H9 (cell line): ENCODE results near the gene LDHAL6B. TPM values are rescaled to one million over a fixed set of nuclear protein-coding genes. Genes with fewer than 3 reads are reported as not detected.

Experiments
- DNase-seq: peaks from one replicate; pipeline ENCODE4 v3.0.0-alpha.2; 2017
- H2AFZ ChIP-seq: one replicate; pipeline ENCODE4 v1.6.1; 2013; ENCODE audit warnings: mild to moderate bottlenecking, low read length, control low read depth, moderate library complexity
- H2AK5ac ChIP-seq: 2 replicates; pipeline ENCODE4 v1.6.1; 2013; ENCODE audit warnings: low read length, control low read depth, mixed read lengths; ENCODE audit not compliant: insufficient read length
- H2BK120ac ChIP-seq: one replicate; pipeline ENCODE4 v1.6.1; 2013; ENCODE audit warnings: low read depth, mild to moderate bottlenecking, low read length, control low read depth, inconsistent platforms; ENCODE audit not compliant: poor library complexity, severe bottlenecking
- H2BK12ac ChIP-seq: 2 replicates; pipeline ENCODE4 v1.6.1; 2013; ENCODE audit warnings: low read length, control low read depth, mixed read lengths, low read depth; ENCODE audit not compliant: insufficient read length
- H2BK15ac ChIP-seq: 2 replicates; pipeline ENCODE4 v1.6.1; 2013; ENCODE audit warnings: low read depth, low read length, control low read depth
- H2BK20ac ChIP-seq: one replicate; pipeline ENCODE4 v1.6.1; 2013; ENCODE audit warnings: low read depth, mild to moderate bottlenecking, low read length, control low read depth, inconsistent platforms; ENCODE audit not compliant: poor library complexity, severe bottlenecking
- H2BK5ac ChIP-seq: 2 replicates; pipeline ENCODE4 v1.6.1; 2013; ENCODE audit warnings: low read length, control low read depth, mixed read lengths; ENCODE audit not compliant: insufficient read length
- H3K14ac ChIP-seq: 2 replicates; pipeline ENCODE4 v1.6.1; 2013; ENCODE audit warnings: low read length, control low read depth; ENCODE audit not compliant: insufficient read depth
- H3K18ac ChIP-seq: 2 replicates; pipeline ENCODE4 v1.6.1; 2013; ENCODE audit warnings: low read depth, mild to moderate bottlenecking, mixed read lengths, low read length, control low read depth; ENCODE audit not compliant: insufficient read length
- H3K23ac ChIP-seq: 2 replicates; pipeline ENCODE4 v1.6.1; 2013; ENCODE audit warnings: low read length, control low read depth, mixed read lengths, low read depth; ENCODE audit not compliant: insufficient read length
- H3K23me2 ChIP-seq: 2 replicates; pipeline ENCODE4 v1.6.1; 2013; ENCODE audit warnings: low read depth, mild to moderate bottlenecking, mixed read lengths, low read length, control low read depth; ENCODE audit not compliant: insufficient read length, poor library complexity, severe bottlenecking
- H3K27ac ChIP-seq: 2 replicates; pipeline ENCODE4 v1.5.1; 2013; ENCODE audit warnings: low read length, control low read depth, mixed read lengths, low read depth; ENCODE audit not compliant: insufficient read length
- H3K27me3 ChIP-seq: 2 replicates; pipeline ENCODE4 v1.6.1; 2013; ENCODE audit warnings: low read length, control low read depth, inconsistent platforms; ENCODE audit not compliant: insufficient read depth
- H3K4ac ChIP-seq: 2 replicates; pipeline ENCODE4 v1.6.1; 2013; ENCODE audit warnings: low read depth, mild to moderate bottlenecking, control low read depth, inconsistent platforms, low read length, moderate library complexity
- H3K4me1 ChIP-seq: 2 replicates; pipeline ENCODE4 v1.6.1; 2013; ENCODE audit warnings: low read length, control low read depth, inconsistent platforms; ENCODE audit not compliant: insufficient read depth
- H3K4me2 ChIP-seq: 2 replicates; pipeline ENCODE4 v1.6.1; 2013; ENCODE audit warnings: low read length, control low read depth, mixed read lengths; ENCODE audit not compliant: insufficient read length, insufficient read depth
- H3K56ac ChIP-seq: 2 replicates; pipeline ENCODE4 v1.6.1; 2013; ENCODE audit warnings: low read depth, mild to moderate bottlenecking, mixed read lengths, low read length, control low read depth; ENCODE audit not compliant: insufficient read length
- H3K79me1 ChIP-seq: 2 replicates; pipeline ENCODE4 v1.6.1; 2013; ENCODE audit warnings: low read depth, mild to moderate bottlenecking, moderate library complexity, low read length, control low read depth, inconsistent platforms; ENCODE audit not compliant: insufficient read depth, poor library complexity, severe bottlenecking
- H3K79me2 ChIP-seq: 2 replicates; pipeline ENCODE4 v1.6.1; 2013; ENCODE audit warnings: low read length, control low read depth, inconsistent platforms; ENCODE audit not compliant: insufficient read depth
- H3K9ac ChIP-seq: 2 replicates; pipeline ENCODE4 v1.6.1; 2013; ENCODE audit warnings: low read length, control low read depth, mixed read lengths; ENCODE audit not compliant: insufficient read length; ENCODE audit errors: extremely low read depth
- H3K9me3 ChIP-seq: one replicate; pipeline ENCODE4 v1.6.1; 2013; ENCODE audit warnings: low read depth, low read length, inconsistent platforms; ENCODE audit not compliant: control insufficient read depth
- H3T11ph ChIP-seq: one replicate; pipeline ENCODE4 v1.6.1; 2013; ENCODE audit warnings: mild to moderate bottlenecking, low read length, control low read depth, inconsistent platforms
- H4K20me1 ChIP-seq: one replicate; pipeline ENCODE4 v1.6.1; 2013; ENCODE audit not compliant: control insufficient read depth, insufficient read length, insufficient read depth
- H4K5ac ChIP-seq: 2 replicates; pipeline ENCODE4 v1.6.1; 2013; ENCODE audit warnings: low read depth, mild to moderate bottlenecking, mixed read lengths, low read length, control low read depth; ENCODE audit not compliant: insufficient read length
- H4K8ac ChIP-seq: replicated peaks from 2 replicates; pipeline ENCODE4 v1.6.1; 2013; ENCODE audit warnings: low read length, control low read depth, mixed read lengths, low read depth; ENCODE audit not compliant: insufficient read length
- H4K91ac ChIP-seq: 2 replicates; pipeline ENCODE4 v1.6.1; 2013; ENCODE audit warnings: low read depth, mild to moderate bottlenecking, moderate library complexity, mixed read lengths, low read length, control low read depth; ENCODE audit not compliant: insufficient read length
- H3K27ac Mint-ChIP-seq, 3 experiments: 2 replicates in 2 of 3; 3 replicates in 1 of 3; pipeline ENCODE4 v1.8.0; 2020 to 2021; ENCODE audit warnings: mixed read lengths in 3 of 3, mild to moderate bottlenecking in 1 of 3, moderate library complexity in 1 of 3
- H3K27me3 Mint-ChIP-seq: 2 replicates; pipeline ENCODE4 v1.8.0; 2021; ENCODE audit warnings: low read depth, mild to moderate bottlenecking, moderate library complexity, mixed read lengths
- H3K36me3 Mint-ChIP-seq, 3 experiments: 2 replicates in 2 of 3; 3 replicates in 1 of 3; pipeline ENCODE4 v1.8.0; 2020 to 2021; ENCODE audit warnings: low read depth in 3 of 3, mixed read lengths in 3 of 3; ENCODE audit not compliant: insufficient read depth in 1 of 3
- H3K4me1 Mint-ChIP-seq, 2 experiments: 2 replicates each; pipeline ENCODE4 v1.8.0; 2020; ENCODE audit warnings: mixed read lengths in 2 of 2
- H3K4me3 Mint-ChIP-seq, 2 experiments: 2 replicates in 1 of 2; 3 replicates in 1 of 2; pipeline ENCODE4 v1.8.0; 2020 to 2021; ENCODE audit warnings: mild to moderate bottlenecking in 2 of 2, mixed read lengths in 2 of 2, moderate library complexity in 1 of 2
- H3K9me3 Mint-ChIP-seq, 2 experiments: 2 replicates in 1 of 2; 3 replicates in 1 of 2; pipeline ENCODE4 v1.8.0; 2020; ENCODE audit warnings: mild to moderate bottlenecking in 2 of 2, mixed read lengths in 2 of 2, moderate library complexity in 1 of 2
- CTCF ChIP-seq: fragments of 200-600 bp; sonication (generic); conservative IDR thresholded peaks from 3 replicates; pipeline ENCODE4 v1.8.0; 2021; ENCODE audit warnings: antibody characterized with exemption, mild to moderate bottlenecking
- WGBS: extraction: QIAGEN DNeasy Blood & Tissue Kit; methylation state at CpG from one replicate; pipeline ENCODE4 v1.1.7; 2013; ENCODE audit warnings: missing lambda C conversion rate, low lambda C conversion rate, mixed read lengths; ENCODE audit not compliant: insufficient read length; ENCODE audit errors: extremely low coverage; 5-methylcytosine and 5-hydroxymethylcytosine counted together
- total RNA-seq: library from RNA; stranded (reverse); gene quantifications from 2 replicates; pipeline ENCODE4 v1.2.1, GENCODE V29; 2021

The LDHAL6B gene
- total RNA-seq, 1 experiment from 2014 or later = not detected

- Histone ChIP-seq H3T11ph (no peak overlapping the region), H3K27me3 (no peaks in the 10 kb centered on the region), H3K23ac (no peak overlapping the region), H3K56ac (no peak overlapping the region), H2AFZ (no peak overlapping the region), H3K79me2 (no peaks in the 10 kb centered on the region), H3K27ac (no peak overlapping the region), H3K4ac (no peak overlapping the region), H4K91ac (no peak overlapping the region), H2BK12ac (no peak overlapping the region), H3K14ac (no peak overlapping the region), H3K18ac (no peak overlapping the region), H2BK120ac (no peak overlapping the region), H4K8ac (no peak overlapping the region), H3K9ac (no peak overlapping the region), H3K4me2 (no peak overlapping the region), H2BK20ac (no peak overlapping the region), H3K23me2 (no peaks in the 10 kb centered on the region), H4K20me1 (no peaks in the 10 kb centered on the region), H2AK5ac (no peak overlapping the region), H3K9me3 (no peaks in the 10 kb centered on the region), H3K4me1 (no peaks in the 10 kb centered on the region), H2BK5ac (no peak overlapping the region), H2BK15ac (no peak overlapping the region), H4K5ac (no peak overlapping the region), H3K79me1 (no peaks in the 10 kb centered on the region)
- Mint-ChIP-seq H3K36me3 (peaks cover 0 to 18% (median 5%) of the 10 kb centered on the region in 3 experiments; a peak in 4 of 7 replicates), H3K4me1 (peaks cover 5 to 10% of the 10 kb centered on the region in 2 experiments; a peak in 3 of 4 replicates), H3K27ac (peak overlapping the region in 1 of 3 experiments; percentile 40; a peak in 1 of 7 replicates), H3K27me3 (no peaks in the 10 kb centered on the region), H3K9me3 (no peaks in the 10 kb centered on the region), H3K4me3 (no peak overlapping the region)
- peak; percentile 81 for TF ChIP-seq CTCF
- DNase-seq = peak; percentile 71
- WGBS = no CpG with 5 or more reads among the region's 2 CpGs
Observed at GRCh38 chr15:59247364-59247763, 40.7 kb downstream of the LDHAL6B start.
